ENCODE measurements around the gene HOGA1. TPM values are rescaled to one million over a fixed set of nuclear protein-coding genes. Genes with fewer than 3 reads are reported as not detected.

Gene HOGA1
- total and polyA plus RNA-seq, 2 donors (not counting 1 experiment from before 2014, with no cell fraction given) = 0.58 to 1.5 TPM

- H3K79me2 ChIP-seq (ENCODE audit: control insufficient read depth, insufficient read depth, low read length) = peaks cover 2% of the 10 kb centered on the region
- no peaks in the 10 kb centered on the region for H3K27me3 ChIP-seq (ENCODE audit: control insufficient read depth, insufficient read depth, low read length)
- no peak for TF ChIP-seq CTCF (conservative IDR thresholded peaks at IDR 0.05 in 1 of 2, IDR thresholded peaks at IDR 0.05 in 1 of 2; ENCODE audit: low read depth in 1 of 2, low read length in 2 of 2)
- TF ChIP-seq EZH2 (IDR thresholded peaks at IDR 0.05; ENCODE audit: low read length, missing control alignments) = no peak
- H3K9me3 ChIP-seq (ENCODE audit: control insufficient read depth, insufficient read depth, low read depth, low read length) = no peaks in the 10 kb centered on the region
- H3K4me2 ChIP-seq (ENCODE audit: extremely low read depth, insufficient read depth, low read length) = no peak overlapping the region
- no peak overlapping the region for H3K9ac ChIP-seq (ENCODE audit: insufficient read depth, low read length)
- no peak overlapping the region for H3K27ac ChIP-seq (ENCODE audit: insufficient read depth, low read length)
- H3K4me3 ChIP-seq (replicated peaks in 1 of 4; ENCODE audit: control extremely low read depth in 1 of 4, insufficient read depth in 1 of 4, low read depth in 3 of 4, low read length in 4 of 4) = no peak overlapping the region
- peaks cover 6% of the 10 kb centered on the region for H3K4me1 ChIP-seq (ENCODE audit: control insufficient read depth, extremely low read depth, insufficient read depth, low read length)
- DNase-seq (ENCODE audit: low read depth in 2 of 2) = no peak
- no peaks in the 10 kb centered on the region for H3K36me3 ChIP-seq (ENCODE audit: control insufficient read depth, insufficient read depth, low read length)
- H4K20me1 ChIP-seq (ENCODE audit: control insufficient read depth, extremely low read depth, insufficient read depth, low read length) = no peaks in the 10 kb centered on the region
- no peak overlapping the region for H2AFZ ChIP-seq (ENCODE audit: low read length)
Observed at GRCh38 chr10:97548828-97549455, 35.2 kb upstream of the HOGA1 start.

- no peak overlapping the region for H3K4me3 ChIP-seq (replicated peaks in 1 of 4; ENCODE audit: control extremely low read depth in 1 of 4, insufficient read depth in 1 of 4, low read depth in 3 of 4, low read length in 4 of 4)
- TF ChIP-seq EZH2 (IDR thresholded peaks at IDR 0.05; ENCODE audit: low read length, missing control alignments) (no peak), CTCF (conservative IDR thresholded peaks at IDR 0.05 in 1 of 2, IDR thresholded peaks at IDR 0.05 in 1 of 2; ENCODE audit: low read depth in 1 of 2, low read length in 2 of 2) (no peak)
- H3K4me1 ChIP-seq (ENCODE audit: control insufficient read depth, extremely low read depth, insufficient read depth, low read length) = peaks cover 6% of the 10 kb centered on the region
- H3K9me3 ChIP-seq (ENCODE audit: control insufficient read depth, insufficient read depth, low read depth, low read length) = no peaks in the 10 kb centered on the region
- H3K9ac ChIP-seq (ENCODE audit: insufficient read depth, low read length) = no peak overlapping the region
- H3K36me3 ChIP-seq (ENCODE audit: control insufficient read depth, insufficient read depth, low read length) = no peaks in the 10 kb centered on the region
- peaks cover under 1% of the 10 kb centered on the region for H3K79me2 ChIP-seq (ENCODE audit: control insufficient read depth, insufficient read depth, low read length)
- H3K27ac ChIP-seq (ENCODE audit: insufficient read depth, low read length) = no peak overlapping the region
- H3K27me3 ChIP-seq (ENCODE audit: control insufficient read depth, insufficient read depth, low read length) = no peaks in the 10 kb centered on the region
- no peak overlapping the region for H2AFZ ChIP-seq (ENCODE audit: low read length)
- H3K4me2 ChIP-seq (ENCODE audit: extremely low read depth, insufficient read depth, low read length) = no peak overlapping the region
- no peaks in the 10 kb centered on the region for H4K20me1 ChIP-seq (ENCODE audit: control insufficient read depth, extremely low read depth, insufficient read depth, low read length)
- no peak for DNase-seq (ENCODE audit: low read depth in 2 of 2)
Observed at GRCh38 chr10:97549587-97550322, 34.4 kb upstream of the HOGA1 start.

- H3K4me2 ChIP-seq (ENCODE audit: extremely low read depth, insufficient read depth, low read length) = no peak overlapping the region
- no peaks in the 10 kb centered on the region for H3K36me3 ChIP-seq (ENCODE audit: control insufficient read depth, insufficient read depth, low read length)
Observed at GRCh38 chr10:97550336-97551149, 33.6 kb upstream of the HOGA1 start.

More at GRCh38 chr10:97550336-97551149, 33.6 kb upstream of the HOGA1 start:
- Histone ChIP-seq H3K9me3 (ENCODE audit: control insufficient read depth, insufficient read depth, low read depth, low read length) (no peaks in the 10 kb centered on the region), H3K79me2 (ENCODE audit: control insufficient read depth, insufficient read depth, low read length) (no peaks in the 10 kb centered on the region), H2AFZ (ENCODE audit: low read length) (no peak overlapping the region), H3K27me3 (ENCODE audit: control insufficient read depth, insufficient read depth, low read length) (no peaks in the 10 kb centered on the region), H4K20me1 (ENCODE audit: control insufficient read depth, extremely low read depth, insufficient read depth, low read length) (no peaks in the 10 kb centered on the region), H3K27ac (ENCODE audit: insufficient read depth, low read length) (no peak overlapping the region), H3K4me3 (replicated peaks in 1 of 4; ENCODE audit: control extremely low read depth in 1 of 4, insufficient read depth in 1 of 4, low read depth in 3 of 4, low read length in 4 of 4) (no peak overlapping the region), H3K9ac (ENCODE audit: insufficient read depth, low read length) (no peak overlapping the region), H3K4me1 (ENCODE audit: control insufficient read depth, extremely low read depth, insufficient read depth, low read length) (peaks cover 6% of the 10 kb centered on the region)
- TF ChIP-seq CTCF (conservative IDR thresholded peaks at IDR 0.05 in 1 of 2, IDR thresholded peaks at IDR 0.05 in 1 of 2; ENCODE audit: low read depth in 1 of 2, low read length in 2 of 2) (no peak), EZH2 (IDR thresholded peaks at IDR 0.05; ENCODE audit: low read length, missing control alignments) (no peak)
- DNase-seq (ENCODE audit: low read depth in 2 of 2) = no peak
